Smooth muscle cell (in vitro differentiated cells): ENCODE data around the gene PFN1. TPM values are rescaled to one million over a fixed set of nuclear protein-coding genes. Genes with fewer than 3 reads are reported as not detected.
A peak's percentile ranks its signal among the peaks of the same experiment; 100 is the strongest.

Experiments
- DNase-seq: peaks from one replicate; lab custom pipeline; 2025; ENCODE audit not compliant: unreplicated experiment; lab: John Stamatoyannopoulos, UW
- H2AFZ ChIP-seq: fragments of 200-600 bp; sonication (generic); 2 replicates; pipeline ENCODE4 v1.6.0; 2016; ENCODE audit warnings: antibody characterized with exemption, low read depth, mild to moderate bottlenecking
- H3F3A ChIP-seq: fragments of 200-600 bp; sonication (generic); 2 replicates; pipeline ENCODE4 v1.6.0; 2017; ENCODE audit warnings: antibody characterized with exemption, low read depth
- H3K27ac ChIP-seq: fragments of 200-600 bp; sonication (generic); 2 replicates; pipeline ENCODE4 v1.5.1; 2016; ENCODE audit warnings: low read depth, mild to moderate bottlenecking
- H3K27me3 ChIP-seq: fragments of 200-600 bp; sonication (generic); 2 replicates; pipeline ENCODE4 v1.6.1; 2016; ENCODE audit warnings: low read depth, mild to moderate bottlenecking
- H3K36me3 ChIP-seq: fragments of 200-600 bp; sonication (generic); 2 replicates; pipeline ENCODE4 v1.5.1; 2016; ENCODE audit warnings: low read depth
- H3K4me1 ChIP-seq: fragments of 200-600 bp; sonication (generic); 2 replicates; pipeline ENCODE4 v1.5.1; 2016; ENCODE audit warnings: low read depth
- H3K4me2 ChIP-seq: fragments of 200-600 bp; sonication (generic); 2 replicates; pipeline ENCODE4 v1.6.0; 2016; ENCODE audit warnings: mild to moderate bottlenecking
- H3K4me3 ChIP-seq: fragments of 200-600 bp; sonication (generic); 2 replicates; pipeline ENCODE4 v1.5.1; 2016; ENCODE audit warnings: mild to moderate bottlenecking
- H3K79me2 ChIP-seq: fragments of 200-600 bp; sonication (generic); 2 replicates; pipeline ENCODE4 v1.6.0; 2016; ENCODE audit warnings: low read depth, mild to moderate bottlenecking
- H3K9ac ChIP-seq: fragments of 200-600 bp; sonication (generic); 2 replicates; pipeline ENCODE4 v1.6.0; 2016; ENCODE audit warnings: low read depth
- H3K9me3 ChIP-seq: fragments of 200-600 bp; sonication (generic); replicated peaks from 2 replicates; pipeline ENCODE4 v1.5.1; 2016; ENCODE audit warnings: low read depth
- H4K20me1 ChIP-seq: fragments of 200-600 bp; sonication (generic); 2 replicates; pipeline ENCODE4 v1.6.0; 2016; ENCODE audit warnings: low read depth
- CTCF ChIP-seq: fragments of 200-600 bp; sonication (generic); IDR thresholded peaks from 2 replicates; pipeline ENCODE4 v1.5.1; 2017; ENCODE audit warnings: borderline replicate concordance, mild to moderate bottlenecking, antibody characterized with exemption; ENCODE audit not compliant: insufficient read depth, poor library complexity, severe bottlenecking
- WGBS: methylation state at CpG from one replicate; pipeline ENCODE4 v1.1.7; 2016; ENCODE audit warnings: low lambda C conversion rate; 5-methylcytosine and 5-hydroxymethylcytosine counted together
- polyA plus RNA-seq: library from polyadenylated mRNA; unstranded; fragments of >200 nt; fragmentation: Nextera tagmentation; extraction: Ambion mirVana; gene quantifications from 2 replicates; pipeline ENCODE4 v1.2.1, GENCODE V29; 2016
- total RNA-seq: library from RNA; depleted of rRNA; stranded (reverse); fragments of >200 nt; gene quantifications from 2 replicates; pipeline ENCODE4 v1.2.3, GENCODE V29; 2014

The PFN1 gene
- total and polyA plus RNA-seq, 2 experiments from 2014 or later = 838 to 1,485 TPM

- no peaks in the 10 kb centered on the region for H3K36me3 ChIP-seq
- DNase-seq = no peak
- no peak overlapping the region for H2AFZ ChIP-seq
- peaks cover 40% of the 10 kb centered on the region for H3F3A ChIP-seq
- TF ChIP-seq CTCF = no peak
- H3K27me3 ChIP-seq = no peaks in the 10 kb centered on the region
- H3K4me1 ChIP-seq = peaks cover 25% of the 10 kb centered on the region
- no peak overlapping the region for H3K9ac ChIP-seq
- peaks cover 75% of the 10 kb centered on the region for H3K79me2 ChIP-seq
- H4K20me1 ChIP-seq = peaks cover 40% of the 10 kb centered on the region
- H3K4me2 ChIP-seq = no peak overlapping the region
- peak overlapping the region; percentile 96 for H3K27ac ChIP-seq
- H3K9me3 ChIP-seq = no peaks in the 10 kb centered on the region
- 83% methylated on average over 13 of the region's 13 CpGs for WGBS
- H3K4me3 ChIP-seq = no peak overlapping the region
Observed at GRCh38 chr17:4942760-4943508, 5.4 kb downstream of the PFN1 start.

GRCh38 chr17:4941319-4941610, 7.1 kb downstream of the PFN1 start:
- peaks cover 29% of the 10 kb centered on the region for H3F3A ChIP-seq
- no peaks in the 10 kb centered on the region for H3K9me3 ChIP-seq
- H3K27ac ChIP-seq = peak overlapping the region; percentile 92
- peak overlapping the region; percentile 77 for H3K4me3 ChIP-seq
- no peak for DNase-seq
- H3K4me1 ChIP-seq = peaks cover 16% of the 10 kb centered on the region
- no peak overlapping the region for H2AFZ ChIP-seq
- peak overlapping the region; percentile 95 for H3K9ac ChIP-seq
- H3K36me3 ChIP-seq = no peaks in the 10 kb centered on the region
- H3K27me3 ChIP-seq = no peaks in the 10 kb centered on the region
- peaks cover 58% of the 10 kb centered on the region for H3K79me2 ChIP-seq
- peak overlapping the region; percentile 95 for H3K4me2 ChIP-seq
- no peak for TF ChIP-seq CTCF
- 81% methylated on average over 4 of the region's 4 CpGs for WGBS
- H4K20me1 ChIP-seq = peaks cover 26% of the 10 kb centered on the region

- Histone ChIP-seq H3K27me3 (no peaks in the 10 kb centered on the region), H3K36me3 (no peaks in the 10 kb centered on the region), H3K4me3 (peak overlapping the region; percentile 77), H3K79me2 (peaks cover 53% of the 10 kb centered on the region), H3K27ac (peak overlapping the region; percentile 92), H4K20me1 (peaks cover 20% of the 10 kb centered on the region), H3F3A (peaks cover 25% of the 10 kb centered on the region), H3K9me3 (no peaks in the 10 kb centered on the region), H3K9ac (peak overlapping the region; percentile 95), H3K4me2 (peak overlapping the region; percentile 95), H2AFZ (peak overlapping the region; percentile 71), H3K4me1 (peaks cover 12% of the 10 kb centered on the region)
- 3% methylated on average over 27 of the region's 29 CpGs for WGBS
- no peak for DNase-seq
- no peak for TF ChIP-seq CTCF
Observed at GRCh38 chr17:4940555-4941318, 7.6 kb downstream of the PFN1 start.
